Measurements from ENCODE around the gene TCF7L1.
"Not testable (repeated sequence)": the region's sequence is repeated elsewhere in the genome, so short reads cannot be mapped to it uniquely, and the experiment has no call there.

- not testable (repeated sequence) for TF ChIP-seq GABPA (IDR thresholded peaks at IDR 0.05; ENCODE audit: low read depth); REST (IDR thresholded peaks at IDR 0.05; ENCODE audit: insufficient replicate concordance, low read depth); CTCF (IDR thresholded peaks at IDR 0.05; ENCODE audit: insufficient read depth, low read length); POLR2AphosphoS5 (IDR thresholded peaks at IDR 0.05; ENCODE audit: low read depth)
Measured at GRCh38 chr2:85329701-85330100, 196.5 kb downstream of the TCF7L1 start.

Measured in HL-60 (cell line).